GM04503 (cell line): ENCODE results near the gene THUMPD3.

Experiments
- DNase-seq: peaks from one replicate; pipeline ENCODE4 v3.0.0-alpha.2; 2012; ENCODE audit warnings: low read depth

THUMPD3 gene

DNA sequence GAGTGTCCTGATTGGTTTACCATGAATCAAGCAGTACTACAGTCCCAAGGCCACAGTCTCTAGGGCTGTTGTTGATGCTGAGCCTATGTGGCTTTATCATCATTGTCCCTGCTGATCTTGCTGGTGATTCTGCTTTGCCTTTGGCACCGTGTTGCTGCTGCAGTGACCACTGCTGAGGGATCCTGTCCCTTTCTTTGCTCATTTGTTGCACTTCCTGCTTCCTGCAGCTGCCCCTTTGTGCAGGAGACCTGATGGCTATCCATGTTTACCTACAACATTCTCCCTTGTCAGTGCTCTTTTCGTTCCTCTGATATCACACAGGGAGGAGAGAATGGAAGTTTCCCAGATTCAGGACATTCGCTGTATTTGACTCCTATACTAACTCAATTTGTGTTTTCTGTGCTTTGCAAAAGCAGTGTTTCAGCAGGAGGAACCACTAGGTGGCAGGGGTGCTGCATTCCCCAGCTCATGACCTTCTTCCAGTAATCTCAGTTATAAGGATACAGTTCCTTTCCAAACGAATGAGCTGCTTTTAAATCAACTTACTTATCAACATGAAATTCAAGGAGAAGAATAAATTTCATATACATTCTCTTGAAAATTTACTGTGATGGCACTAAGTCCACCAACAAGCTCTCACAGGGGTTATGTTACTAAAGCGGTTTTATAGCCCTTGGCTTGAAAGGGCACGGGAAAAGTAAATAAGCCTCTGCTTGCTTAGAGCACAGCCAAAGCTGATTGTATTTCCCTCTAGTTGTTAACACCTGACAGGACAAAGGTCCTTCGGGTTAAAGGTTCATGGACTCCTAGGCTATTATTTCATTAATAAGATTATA, 9.7 kb upstream of the THUMPD3 start:
- peak; percentile 12 for DNase-seq

DNA sequence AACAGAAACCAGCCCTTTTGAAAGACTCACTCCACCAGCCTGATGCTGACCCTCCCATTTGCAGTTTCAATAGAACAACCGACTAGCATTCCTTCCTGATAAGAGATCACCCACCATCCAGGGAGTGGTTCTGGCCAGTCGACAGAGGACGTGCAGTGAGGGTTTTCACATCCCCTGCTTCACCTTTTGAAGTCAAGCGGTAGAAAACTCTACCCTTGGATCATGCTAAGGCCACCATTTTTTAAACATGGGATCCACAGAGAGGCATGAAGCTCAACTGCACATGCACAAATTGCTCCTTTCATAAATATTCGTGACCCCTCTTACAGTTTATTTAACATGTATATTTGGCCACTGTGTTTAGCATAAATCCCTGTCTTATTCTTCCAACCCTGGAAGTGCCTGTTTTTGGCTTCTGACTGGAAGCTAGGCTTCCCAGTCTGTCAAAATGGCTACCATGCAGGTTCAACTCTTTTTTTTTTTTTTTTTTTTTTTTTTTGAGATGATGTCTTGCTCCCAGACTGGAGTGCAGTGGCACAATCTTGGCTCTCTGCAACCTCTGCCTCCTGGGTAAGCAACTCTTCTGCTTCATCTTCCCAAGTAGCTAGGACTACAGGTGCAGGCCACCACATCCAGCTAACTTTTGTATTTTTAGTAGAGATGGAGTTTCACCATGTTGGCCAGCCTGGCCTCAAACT, 1.0 kb upstream of the THUMPD3 start:
- no peak for DNase-seq

DNA sequence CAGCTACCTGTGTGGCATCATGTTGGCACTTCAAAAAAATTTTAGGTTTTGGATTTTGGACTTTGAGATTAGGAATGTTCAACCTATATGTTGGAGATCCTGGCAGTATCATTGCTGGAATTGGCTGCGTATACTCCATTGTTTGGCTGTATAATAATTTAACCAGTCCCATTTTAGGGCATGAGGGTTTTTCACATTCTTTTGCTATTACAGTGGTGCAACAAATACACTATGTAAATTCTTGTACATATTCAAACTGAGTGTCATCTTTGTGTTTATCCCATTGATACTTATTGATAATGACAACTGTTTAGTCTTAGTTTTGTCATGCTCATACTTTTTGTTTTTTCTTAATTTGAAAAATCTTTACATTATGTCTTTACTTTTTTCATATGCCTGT, 6.7 kb downstream of the THUMPD3 start:
- no peak for DNase-seq

DNA sequence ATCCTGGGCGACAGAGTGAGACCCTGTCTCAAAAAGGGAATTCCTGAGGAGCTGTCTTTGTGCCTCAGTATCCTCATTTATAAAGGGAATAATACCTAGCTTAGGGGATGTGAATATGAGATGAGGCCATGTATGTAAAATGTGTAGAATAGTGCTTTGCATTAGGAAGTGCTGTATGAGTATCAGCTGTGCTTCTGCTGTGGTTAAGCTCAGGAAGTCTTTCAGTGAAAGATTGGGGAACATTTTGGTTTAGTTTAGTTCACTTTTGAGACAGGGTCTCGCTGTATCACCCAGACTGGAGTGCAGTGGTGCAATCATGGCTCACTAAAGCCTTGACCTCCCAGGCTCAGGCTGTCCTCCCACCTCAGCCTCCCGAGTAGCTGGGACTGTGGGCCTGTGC, 10.6 kb downstream of the THUMPD3 start:
- DNase-seq, result no peak

DNA sequence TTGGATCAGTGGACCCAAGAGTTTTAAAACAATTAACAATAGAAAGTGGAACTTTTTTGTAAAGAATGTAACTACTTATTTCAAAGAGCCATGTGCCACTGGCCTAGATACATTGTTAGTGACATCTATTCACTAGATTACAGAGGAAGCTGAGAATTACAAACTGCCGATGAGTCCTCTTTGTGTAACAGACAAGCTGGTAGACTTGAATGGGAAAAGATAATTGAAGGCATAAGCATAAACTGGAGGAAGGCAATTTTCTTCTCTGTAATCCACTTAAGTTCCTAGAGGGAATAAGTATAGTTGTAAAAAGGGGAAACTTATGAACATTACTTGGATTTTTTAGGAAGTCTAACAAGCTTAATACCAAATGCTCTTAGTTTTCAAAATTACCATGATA, 15.1 kb downstream of the THUMPD3 start:
- DNase-seq, result no peak

DNA sequence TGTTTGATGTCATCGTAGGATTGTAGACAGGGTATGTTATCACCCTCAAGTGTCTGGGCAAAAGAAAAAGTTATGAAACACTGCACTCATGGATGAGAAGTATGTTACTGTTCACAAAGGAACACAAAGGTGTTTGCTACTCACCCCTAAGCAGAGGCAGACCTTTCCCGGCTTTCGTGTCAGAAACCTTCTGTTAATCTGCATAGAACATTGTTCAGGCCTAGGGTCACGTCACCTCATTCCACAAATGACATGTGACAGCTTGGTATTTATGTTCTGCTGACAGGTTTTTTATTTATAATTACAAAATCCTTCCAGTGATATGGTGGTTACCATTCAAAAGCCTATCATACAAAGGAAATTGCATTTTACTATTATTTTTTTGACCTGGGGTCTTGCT, 16.5 kb downstream of the THUMPD3 start:
- no peak for DNase-seq

DNA sequence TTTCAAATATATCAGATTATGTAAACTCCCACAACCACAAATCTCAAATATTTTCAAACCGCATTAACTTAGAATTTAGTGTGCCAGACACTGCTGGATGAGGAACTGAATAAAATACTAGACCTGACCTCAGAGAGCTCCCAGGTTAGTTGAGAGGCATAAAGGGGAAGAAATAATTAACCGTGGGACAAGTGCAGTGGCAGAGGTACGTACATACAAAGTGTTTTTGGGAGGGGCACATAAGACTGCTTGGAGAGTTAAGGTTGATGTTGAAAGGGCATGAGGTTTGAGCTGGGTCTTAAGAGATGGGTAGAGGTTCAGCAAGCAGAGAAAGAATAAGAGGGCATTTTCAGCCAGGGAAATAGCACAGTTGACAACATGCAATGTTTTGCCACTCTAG, 17.2 kb downstream of the THUMPD3 start:
- no peak for DNase-seq

DNA sequence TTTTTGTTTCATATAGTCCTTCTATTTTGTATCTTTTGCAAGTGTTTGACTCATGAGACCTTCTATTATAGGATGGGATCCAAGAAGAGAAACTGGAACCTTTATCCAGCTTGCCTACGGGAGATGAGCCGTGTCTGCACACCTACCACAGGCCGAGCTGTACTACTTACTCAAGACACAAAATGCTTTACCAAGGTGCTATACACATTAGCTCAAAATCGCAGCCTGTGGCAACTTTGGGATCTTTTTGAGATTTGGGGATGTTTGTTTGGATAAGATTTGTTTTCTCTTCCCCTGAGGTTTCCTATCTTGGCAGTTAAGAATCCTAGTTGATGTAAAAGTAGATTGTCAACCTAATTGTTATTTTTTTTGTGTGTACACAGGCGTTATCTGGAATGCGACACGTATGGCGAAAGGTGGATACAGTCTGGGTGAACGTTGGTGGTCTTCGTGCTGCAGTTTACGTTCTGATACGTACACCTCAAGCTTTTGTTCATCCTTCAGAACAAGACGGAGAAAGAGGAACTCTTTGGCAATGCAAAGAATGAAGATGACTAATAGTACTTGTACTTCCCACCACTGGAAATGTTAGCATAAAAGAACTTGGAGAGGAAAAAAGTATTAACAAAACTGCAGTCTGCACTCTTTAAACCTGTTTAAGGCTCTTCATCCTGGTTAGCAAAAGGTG, 21.4 kb downstream of the THUMPD3 start:
- DNase-seq, result no peak

DNA sequence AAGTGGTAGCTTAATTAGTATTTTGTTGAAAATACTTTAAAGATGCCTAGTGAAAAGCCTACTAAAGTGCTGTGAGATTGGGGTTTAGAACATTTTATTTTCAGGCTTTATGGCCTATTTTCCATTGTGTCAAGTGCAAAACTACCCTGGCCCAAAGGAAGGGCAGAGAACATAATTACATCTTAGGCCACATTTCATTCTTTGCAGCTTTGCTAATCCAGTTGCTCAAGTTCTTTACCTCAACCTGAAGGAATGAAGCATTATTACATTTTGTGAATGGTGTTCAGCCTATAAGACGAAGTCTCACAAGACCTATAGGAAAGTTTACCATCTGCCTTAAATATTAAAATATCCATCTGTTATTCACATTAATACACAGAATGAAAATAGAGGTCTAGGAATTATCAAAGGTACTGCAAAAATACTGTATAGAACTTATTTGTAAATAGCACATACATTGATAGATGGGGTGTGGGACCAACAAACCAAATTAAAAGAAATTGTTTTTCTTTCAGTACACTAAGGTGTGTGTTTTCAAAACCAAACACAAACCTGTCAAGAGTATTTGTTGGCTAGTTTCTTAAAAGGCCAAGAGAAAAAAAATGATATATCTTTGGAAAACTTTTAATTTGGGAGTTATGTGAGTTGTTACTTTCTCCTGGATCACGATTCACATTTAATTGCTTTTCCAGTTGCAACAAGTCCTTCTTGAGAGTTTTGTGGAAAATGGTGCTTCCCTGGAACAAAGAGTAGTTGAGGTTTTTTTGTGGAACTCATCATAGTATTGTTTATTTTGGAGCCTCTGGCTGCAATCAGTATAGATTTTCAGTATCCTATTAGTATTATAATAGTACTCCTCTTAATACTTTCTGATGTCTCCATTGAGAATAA, 22.6 kb downstream of the THUMPD3 start:
- DNase-seq, result no peak

DNA sequence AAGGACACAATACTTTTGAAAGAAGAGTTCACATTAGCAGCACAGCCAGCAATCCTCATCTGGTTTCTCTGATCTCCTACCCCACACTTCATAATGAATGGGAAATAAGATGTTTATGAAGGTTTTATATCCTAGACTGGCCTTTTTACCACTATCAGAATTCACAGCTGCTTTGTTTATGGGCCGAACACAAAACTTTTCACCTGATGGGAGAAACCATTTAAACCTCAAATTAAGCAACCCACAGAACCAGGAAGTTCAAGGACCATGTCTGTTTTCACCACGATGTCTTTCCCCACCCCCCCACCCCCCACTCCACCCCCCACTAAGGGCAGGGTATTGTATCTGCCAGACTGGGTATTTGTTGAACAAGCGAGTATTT, 23.2 kb downstream of the THUMPD3 start:
- no peak for DNase-seq

DNA sequence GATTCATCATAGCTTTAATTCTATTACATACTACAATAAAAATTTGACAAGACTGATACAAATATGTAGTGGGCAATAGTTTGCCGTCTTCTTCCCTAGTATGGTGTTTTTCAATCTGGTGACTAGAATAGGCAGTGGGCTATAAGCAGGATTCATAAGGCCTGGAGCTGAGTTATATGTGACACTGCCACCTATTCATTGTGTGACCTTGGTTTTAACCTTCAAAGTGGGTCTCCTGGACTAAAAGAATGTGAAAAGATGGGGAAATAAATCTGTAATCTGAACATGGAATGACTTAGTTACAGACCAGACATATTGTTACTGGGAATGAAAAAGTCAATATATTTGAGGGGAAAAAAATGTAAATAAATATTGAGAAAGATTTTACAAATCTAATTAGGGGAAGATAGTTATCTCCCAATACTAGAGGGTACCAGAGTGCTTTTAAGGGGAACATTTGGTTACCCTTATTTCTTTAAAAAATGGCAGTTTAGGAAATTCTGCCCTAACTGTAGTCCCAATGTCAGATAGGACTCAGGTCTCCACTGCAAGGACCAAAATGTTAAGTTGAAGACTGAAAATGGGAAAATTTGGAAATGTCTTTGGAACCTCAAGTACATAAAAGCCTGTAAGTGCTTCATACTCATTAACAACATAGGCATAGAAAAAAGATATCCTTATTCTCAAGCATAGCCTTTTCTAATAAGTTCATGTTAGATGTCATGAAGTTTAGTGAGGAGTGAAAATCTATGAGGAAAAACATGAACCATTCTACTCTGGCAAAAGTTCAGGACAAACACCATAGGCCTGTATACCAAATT, 23.9 kb downstream of the THUMPD3 start:
- no peak for DNase-seq

DNA sequence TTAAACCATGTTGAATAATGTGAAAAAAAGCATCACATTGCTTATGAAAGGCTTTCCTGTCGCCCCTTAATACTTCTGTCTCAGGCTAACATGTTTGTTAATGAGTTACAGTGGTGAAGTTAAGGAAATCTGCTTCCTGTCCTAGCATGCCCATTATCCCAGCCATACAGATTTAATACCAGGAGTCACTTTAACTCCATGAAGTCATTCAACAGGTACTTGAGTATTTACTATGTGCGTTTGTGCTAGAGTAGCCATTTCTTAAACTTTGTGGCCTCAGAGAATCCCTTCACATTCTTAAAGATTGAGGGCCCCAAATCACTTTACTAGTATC, 24.4 kb downstream of the THUMPD3 start:
- no peak for DNase-seq

DNA sequence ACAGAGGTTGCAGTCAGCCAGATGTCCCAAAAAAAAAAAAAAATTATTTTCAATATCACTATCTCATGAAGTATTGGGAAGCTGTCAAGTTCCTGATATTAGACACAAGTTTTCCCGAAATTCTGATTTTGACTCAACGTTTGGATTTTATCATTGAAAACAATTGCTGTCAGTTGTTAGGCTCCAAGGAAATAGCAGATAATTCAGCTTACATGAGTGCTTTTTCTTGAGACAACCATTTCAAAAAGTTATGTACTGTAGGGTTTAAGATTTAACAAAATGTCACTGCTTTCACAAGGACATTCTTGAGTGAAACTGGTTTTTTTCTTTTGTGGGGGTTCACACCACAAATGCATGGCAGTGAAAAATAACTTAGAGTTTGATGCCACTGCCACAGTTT, 25.3 kb downstream of the THUMPD3 start:
- no peak for DNase-seq

DNA sequence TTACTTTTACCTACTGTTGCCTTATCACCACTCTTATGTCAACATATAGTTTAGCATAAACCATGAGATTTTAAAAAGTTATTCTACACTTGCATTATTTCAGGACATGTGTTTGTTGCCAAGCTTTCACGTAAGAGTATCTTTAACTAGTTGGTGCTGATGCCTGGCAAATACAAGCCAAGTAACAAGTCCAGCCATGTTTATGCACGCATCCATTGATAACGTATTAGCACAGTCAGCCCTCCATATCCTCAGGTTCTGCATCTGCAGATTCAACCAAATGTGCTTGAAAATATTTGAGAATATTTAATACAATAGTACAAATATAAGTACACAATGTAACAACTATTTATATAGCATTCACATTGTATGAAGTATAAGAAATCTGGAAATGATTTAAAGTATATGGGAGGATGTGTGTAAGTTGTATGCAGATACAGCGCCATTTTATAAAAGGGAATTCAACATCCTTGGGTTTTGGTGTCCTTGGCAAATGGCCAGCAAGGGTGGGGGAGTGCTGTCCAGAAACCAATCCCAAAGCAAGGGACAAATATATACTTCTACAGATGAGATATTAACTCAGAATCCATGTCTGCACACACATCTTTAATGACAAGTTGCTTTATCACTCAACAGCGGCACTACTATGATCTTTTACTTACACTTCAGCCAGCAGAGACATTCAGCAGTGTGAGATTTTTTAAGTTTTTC, 25.9 kb downstream of the THUMPD3 start:
- DNase-seq, result no peak

DNA sequence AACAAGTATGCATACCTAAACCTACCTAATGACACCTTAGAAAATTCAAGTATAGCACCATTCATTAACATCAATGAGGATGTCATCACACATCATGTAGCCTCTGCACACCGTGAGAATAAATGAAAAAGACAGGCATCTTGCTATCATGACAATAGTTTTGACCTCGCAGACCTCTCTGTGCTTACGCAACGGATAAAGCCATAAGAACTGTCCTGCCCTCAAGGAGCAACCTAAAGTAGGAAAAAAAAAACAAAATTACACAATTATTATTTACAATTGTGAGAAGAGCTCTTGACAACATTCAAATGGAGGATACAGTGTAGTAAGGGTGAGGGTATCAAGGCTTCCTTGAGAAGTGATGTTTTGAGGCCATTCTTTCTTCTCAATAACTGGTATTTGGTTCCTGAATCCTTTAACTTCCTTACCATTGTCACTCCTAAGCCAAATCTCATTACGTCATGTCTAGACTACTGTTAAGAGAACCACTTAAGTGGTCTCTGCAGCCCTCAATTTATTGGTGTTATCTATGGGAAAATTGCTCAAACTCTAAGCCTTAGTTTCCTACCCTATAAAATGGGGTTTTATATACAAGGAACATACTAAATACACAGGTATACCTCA, 27.5 kb downstream of the THUMPD3 start:
- no peak for DNase-seq

DNA sequence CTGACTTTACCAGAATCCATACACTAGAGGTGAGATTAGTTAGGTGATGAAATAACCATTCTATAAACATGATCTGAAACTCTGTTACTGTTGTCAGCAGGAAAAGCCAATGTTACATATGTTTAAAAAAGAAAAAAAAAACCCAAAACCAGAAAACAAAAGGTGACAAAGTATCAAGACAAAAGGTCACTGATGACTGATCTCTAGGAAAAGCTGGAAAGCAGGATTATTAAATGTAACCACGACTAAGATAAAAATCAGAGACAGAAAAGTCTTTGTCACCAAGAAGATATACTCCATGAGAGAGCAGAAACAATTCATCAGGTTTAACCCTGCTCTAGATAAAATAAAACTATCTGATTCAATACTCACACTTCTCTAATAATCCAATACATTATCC, 29.2 kb downstream of the THUMPD3 start:
- DNase-seq, result no peak

DNA sequence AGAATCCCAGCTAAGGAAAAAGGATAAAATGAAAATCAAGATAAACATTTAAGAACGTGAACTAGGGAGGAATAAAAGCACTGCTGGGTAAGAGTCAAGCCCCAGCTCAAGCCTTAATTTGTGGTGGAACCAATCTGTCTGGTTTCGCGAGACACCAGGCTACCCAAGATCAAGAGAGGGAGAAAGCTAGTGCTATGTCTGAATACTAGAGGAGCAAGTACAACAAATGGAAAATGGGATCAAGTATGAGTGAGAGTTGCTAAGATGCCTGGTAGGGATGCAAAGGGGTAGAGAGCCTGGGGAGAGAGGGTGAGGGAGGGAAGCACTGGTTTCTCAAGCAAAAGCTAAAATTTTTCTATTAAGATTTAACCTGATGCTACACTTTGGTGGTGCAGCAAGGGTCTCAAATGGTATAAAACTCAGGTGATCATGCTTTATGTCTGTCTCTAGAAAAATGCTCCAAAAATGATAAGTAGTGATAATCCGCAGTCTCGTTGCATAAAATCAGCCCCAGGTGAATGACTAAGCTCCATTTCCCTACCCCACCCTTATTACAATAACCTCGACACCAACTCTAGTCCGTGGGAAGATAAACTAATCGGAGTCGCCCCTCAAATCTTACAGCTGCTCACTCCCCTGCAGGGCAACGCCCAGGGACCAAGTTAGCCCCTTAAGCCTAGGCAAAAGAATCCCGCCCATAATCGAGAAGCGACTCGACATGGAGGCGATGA, 32.9 kb downstream of the THUMPD3 start:
- DNase-seq, result no peak

DNA sequence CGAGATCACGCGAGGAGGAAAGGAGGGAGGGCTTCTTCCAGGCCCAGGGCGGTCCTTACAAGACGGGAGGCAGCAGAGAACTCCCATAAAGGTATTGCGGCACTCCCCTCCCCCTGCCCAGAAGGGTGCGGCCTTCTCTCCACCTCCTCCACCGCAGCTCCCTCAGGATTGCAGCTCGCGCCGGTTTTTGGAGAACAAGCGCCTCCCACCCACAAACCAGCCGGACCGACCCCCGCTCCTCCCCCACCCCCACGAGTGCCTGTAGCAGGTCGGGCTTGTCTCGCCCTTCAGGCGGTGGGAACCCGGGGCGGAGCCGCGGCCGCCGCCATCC, 33.4 kb downstream of the THUMPD3 start:
- DNase-seq, result peak; percentile 86

DNA sequence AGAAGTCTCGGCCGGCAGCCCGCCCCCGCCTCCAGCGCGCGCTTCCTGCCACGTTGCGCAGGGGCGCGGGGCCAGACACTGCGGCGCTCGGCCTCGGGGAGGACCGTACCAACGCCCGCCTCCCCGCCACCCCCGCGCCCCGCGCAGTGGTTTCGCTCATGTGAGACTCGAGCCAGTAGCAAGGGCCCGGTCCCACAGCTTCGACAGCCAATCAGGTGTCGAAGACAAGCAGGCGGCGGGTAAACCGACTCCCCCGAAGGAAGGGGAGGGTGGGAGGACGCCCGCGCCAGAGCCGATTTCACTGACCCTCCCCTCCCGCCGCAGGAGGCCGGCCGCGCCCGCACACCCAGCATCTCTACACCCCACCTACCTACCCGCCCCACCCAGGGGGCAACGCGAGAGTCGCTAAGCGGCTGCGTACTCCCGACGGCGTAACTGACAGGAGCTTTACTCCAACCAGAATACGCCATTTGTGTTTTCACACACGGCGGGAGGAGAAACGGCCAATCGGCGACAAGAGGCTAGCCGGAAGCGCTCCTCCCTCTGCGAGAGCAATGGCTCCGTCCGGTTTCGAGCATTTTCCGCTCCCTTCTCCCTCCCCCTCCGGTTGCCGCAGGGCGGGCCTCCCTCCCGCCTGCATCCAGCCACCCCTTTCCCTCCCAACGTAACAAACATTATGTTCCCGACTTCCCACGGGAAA, 33.9 kb downstream of the THUMPD3 start:
- peak; percentile 98 for DNase-seq
